GM12801 (cell line): ENCODE results near the gene WDR54.

Experiments used
- TF ChIP-seq, protein P1 (sequence below): IDR thresholded peaks from one replicate; pipeline ENCODE4 v1.5.1; 2011; ENCODE audit warnings: control low read depth; ENCODE audit not compliant: insufficient read length; ENCODE audit errors: extremely low read depth

The WDR54 gene

DNA sequence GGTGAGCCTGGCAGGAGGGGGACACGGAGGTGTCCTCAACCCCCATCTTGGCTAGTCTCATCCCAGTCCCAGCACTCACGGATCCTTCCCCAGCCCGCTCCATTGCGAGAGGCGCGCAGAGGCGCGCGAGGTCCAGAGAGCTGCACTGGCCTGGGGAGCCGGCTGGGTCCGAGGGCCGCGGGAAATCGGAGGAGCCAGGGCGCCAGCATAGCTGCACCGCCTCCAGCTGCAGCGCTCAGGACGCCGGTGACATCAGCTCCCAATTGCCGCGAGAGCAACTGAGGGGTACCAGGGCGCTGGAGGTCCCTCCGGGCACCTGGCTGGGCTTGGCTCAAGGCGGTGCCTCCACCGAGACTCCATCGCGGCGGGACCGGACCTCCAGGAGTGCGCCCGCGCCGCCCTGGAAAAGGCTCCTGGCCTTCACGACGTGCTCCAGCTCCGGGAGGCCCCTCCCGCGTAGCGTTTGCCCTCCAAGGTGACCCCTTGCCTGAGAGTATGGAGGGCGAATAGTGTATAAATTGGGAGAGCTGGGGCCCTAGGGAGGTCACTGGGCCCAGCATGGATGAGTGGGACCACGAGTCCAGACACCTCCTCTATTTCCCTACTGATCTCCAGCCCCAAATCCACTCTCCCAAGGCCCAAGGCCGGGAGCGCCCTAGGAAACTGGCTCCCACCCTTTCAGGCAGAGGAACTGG lies 14.7 kb downstream of the WDR54 start:
- TF ChIP-seq, protein P1, sequence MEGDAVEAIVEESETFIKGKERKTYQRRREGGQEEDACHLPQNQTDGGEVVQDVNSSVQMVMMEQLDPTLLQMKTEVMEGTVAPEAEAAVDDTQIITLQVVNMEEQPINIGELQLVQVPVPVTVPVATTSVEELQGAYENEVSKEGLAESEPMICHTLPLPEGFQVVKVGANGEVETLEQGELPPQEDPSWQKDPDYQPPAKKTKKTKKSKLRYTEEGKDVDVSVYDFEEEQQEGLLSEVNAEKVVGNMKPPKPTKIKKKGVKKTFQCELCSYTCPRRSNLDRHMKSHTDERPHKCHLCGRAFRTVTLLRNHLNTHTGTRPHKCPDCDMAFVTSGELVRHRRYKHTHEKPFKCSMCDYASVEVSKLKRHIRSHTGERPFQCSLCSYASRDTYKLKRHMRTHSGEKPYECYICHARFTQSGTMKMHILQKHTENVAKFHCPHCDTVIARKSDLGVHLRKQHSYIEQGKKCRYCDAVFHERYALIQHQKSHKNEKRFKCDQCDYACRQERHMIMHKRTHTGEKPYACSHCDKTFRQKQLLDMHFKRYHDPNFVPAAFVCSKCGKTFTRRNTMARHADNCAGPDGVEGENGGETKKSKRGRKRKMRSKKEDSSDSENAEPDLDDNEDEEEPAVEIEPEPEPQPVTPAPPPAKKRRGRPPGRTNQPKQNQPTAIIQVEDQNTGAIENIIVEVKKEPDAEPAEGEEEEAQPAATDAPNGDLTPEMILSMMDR = no peak

DNA sequence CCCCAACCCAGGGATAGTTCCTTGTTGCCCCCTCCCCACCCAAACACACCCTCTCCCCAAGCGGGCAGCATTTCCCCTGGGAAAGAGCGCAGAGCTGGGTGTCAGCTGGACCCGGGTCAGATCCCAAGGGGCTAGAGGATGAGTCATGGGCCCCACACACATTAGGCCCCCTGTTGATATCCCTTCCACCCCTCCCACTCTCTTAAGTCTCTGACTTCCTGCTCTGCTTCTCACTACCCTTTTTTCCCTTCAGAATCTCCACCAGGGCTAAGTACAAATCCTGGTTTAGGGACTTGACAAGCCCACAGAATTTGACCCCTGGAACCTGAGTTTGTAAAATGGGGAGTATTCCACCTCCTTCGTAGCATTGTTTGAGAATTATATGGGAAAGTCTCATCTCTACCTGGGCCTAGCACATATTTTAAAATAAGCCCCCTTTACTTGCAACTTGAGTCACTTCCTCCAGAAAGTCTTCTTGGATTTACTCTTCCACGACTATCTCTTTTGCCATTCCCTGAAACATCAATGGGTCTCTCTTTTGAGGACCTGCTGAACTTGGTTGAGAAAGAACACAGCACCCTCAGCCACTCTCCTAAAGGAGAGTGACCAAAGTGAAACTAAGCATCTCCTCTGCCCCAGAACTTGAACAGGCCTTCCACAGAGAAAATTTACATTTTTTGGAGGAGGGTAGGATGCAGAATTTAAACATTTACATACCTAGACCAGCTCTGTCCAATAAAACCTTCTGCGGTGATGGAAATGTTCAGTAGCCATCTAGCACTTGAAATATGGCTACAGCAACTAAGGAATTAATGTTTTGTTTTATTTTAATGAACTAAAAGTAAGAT lies 15.5 kb downstream of the WDR54 start:
- TF ChIP-seq, protein P1 = no peak

DNA sequence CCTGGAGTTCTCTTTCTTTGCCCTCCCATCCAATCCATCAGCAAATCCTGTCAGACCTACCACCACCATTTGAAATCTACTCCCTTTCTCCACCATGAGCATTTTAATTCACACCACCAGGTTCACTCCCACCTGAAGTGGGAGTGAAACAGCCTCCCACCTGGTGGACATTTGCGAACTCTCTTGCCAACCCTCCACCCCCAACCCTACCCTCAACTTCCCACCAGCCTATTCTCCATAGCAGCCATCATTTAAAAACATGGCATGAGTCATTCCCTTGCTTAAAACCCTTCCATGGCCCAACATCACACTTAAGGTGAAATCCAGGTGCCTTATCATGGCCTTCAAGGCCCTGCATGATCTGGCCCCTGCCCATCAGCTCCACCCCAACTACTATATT lies 16.7 kb downstream of the WDR54 start:
- TF ChIP-seq, protein P1 = no peak

DNA sequence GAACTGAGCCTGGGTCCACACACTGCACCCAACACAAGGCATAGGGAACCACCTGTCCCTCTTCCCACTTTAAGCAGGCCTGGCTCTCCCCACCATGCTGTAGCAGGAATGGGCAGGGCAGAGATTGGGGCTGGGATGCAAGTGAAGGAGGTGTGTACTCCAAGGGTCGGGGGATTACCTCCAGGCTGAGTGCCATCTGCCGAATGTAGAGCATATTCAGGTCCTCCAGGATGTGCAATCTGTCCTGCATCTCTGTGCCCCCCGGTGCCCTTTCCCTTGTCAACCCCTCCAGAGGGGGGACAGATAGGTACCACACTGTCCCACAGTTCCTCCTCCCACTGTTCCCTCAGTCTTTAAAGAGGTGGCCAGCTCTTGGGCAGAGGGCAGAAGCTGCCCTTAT lies 17.8 kb downstream of the WDR54 start:
- TF ChIP-seq, protein P1 = no peak

DNA sequence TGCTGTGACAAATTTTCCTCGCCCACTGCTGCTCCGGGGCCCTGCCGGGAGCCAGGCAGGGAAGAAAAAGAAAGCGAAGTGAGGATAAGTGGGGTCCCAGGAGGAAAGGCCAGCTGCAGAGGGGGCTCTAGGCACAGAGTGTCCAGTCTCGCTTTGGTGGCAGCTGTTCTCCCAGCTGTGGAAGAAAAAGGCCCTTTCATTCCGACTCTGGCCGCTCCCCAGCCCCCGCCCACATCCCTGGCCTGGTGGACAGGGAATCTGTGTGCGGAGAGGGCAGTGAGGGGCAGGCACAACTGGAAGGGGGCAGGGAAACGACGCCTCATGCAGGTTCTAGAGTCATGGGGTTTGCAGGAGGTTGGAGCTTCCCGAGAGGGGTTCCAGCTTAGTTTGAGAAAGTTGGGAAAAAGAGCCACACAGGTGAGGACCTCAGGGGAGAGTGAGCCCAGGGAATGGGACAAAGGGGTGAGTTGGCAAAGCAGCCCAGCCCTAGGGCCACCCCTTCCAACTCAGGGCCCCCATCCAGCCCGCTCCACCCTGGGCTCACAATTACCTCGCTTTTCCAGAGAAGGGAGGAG lies 18.4 kb downstream of the WDR54 start:
- TF ChIP-seq, protein P1 = no peak

DNA sequence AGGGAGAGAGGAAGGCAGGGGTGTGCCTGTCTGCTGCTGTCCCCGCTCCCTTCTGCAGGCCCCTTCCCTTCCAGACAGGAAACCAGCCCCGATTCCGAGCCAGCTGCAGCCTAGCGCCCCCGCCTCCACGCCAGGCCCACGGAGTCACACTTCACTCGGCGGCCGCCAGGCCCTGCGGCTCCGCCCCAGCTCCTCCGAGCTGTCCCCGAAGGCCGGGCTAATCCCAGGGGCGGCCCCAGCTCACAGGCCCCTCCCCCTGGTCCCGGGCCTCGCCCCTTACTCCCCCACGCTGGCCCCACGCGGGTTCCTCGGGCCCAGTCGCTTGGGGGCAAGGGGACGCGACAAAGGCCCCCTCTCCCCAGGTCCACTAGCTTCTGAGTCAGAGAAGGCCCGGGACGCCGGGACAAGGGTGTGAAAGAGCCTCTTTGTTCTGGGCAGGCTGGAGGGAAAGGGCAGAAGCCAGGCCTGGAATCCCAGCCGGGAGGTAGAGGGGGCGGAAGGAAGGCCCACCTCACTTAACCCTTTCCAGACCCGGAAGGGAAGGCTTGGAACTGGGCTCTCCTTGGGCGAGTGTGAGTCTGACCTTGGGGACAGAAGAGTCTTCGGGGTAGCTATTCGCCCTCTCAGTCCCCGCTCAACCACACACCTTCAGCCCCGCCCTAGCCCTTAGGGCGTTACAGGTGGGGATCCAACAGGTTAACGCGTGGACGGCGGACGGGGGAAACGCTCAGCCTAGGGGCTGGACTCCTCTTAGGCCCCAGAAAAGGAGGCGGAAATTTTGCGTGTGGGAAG lies 19.0 kb downstream of the WDR54 start:
- TF ChIP-seq, protein P1 = no peak
